H54 (cell line): ENCODE measurements around the gene KCNMB2.

Experiments used
- DNase-seq: peaks from one replicate; pipeline ENCODE4 v3.0.0; 2011; ENCODE audit warnings: low spot score, mixed read lengths; ENCODE audit not compliant: insufficient read length
- FAIRE-seq: peaks from 3 replicates; lab custom pipeline; 2011; peaks lifted over from hg19 to GRCh38; lab: Jason Lieb, UNC
- POLR2A ChIP-seq: IDR thresholded peaks from 2 replicates; pipeline ENCODE4 v1.6.1; 2011; ENCODE audit warnings: low read depth, mild to moderate bottlenecking, low read length

The KCNMB2 gene

GRCh38 chr3:178623666-178624255 is 87.5 kb downstream of the KCNMB2 start:
- FAIRE-seq = no peak
- TF ChIP-seq POLR2A = no peak
- no peak for DNase-seq

DNA sequence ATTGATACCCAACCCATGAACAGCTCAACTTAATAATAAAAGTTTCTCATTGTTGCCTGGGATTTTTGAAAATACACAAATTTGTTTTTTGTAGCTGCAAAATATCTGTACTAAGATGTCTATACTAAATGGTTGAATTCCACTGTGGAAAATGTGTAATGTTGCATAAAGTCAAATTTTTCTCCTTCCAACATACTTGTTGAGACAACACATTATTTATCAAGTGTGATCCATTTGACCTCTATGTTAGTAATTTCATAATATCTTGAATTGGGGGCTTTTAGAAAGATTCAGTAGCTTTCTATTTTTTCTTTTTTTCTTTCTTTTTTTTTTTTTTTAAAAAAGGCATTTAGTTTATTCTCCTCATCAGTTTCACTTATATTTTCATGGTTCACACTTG is 88.0 kb downstream of the KCNMB2 start:
- DNase-seq (no peak), FAIRE-seq (no peak)
- no peak for TF ChIP-seq POLR2A

GRCh38 chr3:178625053-178625600 is 88.9 kb downstream of the KCNMB2 start:
- TF ChIP-seq POLR2A = no peak
- no peak for FAIRE-seq
- DNase-seq = no peak

DNA sequence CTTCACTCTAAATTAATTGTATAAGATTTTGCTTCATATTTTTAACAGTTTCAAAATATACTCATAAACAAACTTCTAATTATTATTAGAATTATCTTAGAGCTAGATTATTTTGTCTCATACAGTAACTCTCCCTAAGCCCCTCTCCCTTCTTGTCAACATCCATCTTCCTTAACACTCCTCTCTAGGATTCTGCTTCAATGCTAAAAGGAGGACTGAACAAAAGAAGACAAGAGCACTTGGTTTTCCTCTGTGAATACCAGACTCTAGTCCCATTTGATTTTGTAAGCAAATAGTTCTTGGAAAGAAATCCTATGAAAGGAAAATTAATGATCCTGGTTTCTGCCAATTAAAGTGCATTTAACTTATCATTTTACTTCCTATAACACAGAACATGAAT is 91.8 kb downstream of the KCNMB2 start:
- TF ChIP-seq POLR2A = no peak
- DNase-seq = no peak
- no peak for FAIRE-seq

DNA sequence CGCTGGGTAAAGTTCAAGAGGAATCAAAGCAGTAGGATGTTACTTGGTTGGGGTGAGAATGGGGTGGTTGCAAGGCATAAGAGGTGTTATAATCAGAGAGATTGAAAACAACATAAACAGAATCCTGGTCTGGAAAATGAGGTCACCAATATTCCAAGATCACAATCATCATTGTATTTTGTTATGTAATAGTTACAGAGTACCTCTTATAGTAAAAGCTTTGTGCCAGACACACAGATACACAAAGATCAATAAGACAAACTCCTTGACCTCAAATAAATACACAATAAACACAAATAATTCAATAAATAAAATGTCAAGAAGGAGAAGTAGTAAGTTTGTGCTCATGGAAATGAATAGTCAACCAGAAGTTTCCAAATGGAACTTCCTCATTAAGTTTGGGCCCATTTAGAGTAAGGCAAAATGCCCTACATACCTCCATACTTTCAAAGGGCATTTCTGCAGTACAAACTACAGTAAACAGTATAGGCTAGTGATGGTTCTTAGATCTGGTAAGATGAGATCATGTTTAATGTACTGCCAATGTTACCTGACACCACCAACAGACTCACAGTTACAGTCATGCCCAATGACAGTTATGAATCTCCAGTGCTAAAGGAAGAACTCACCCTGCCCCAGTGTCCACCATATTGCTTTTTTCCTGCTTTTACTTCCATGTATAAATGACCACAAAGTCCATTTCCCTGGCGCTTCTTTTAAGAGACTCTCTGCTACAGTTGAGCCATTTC is 93.4 kb downstream of the KCNMB2 start:
- TF ChIP-seq POLR2A = no peak
- no peak for FAIRE-seq
- no peak for DNase-seq

- DNase-seq (no peak), FAIRE-seq (no peak)
- TF ChIP-seq POLR2A = no peak
Measured at GRCh38 chr3:178631950-178632349, 95.7 kb downstream of the KCNMB2 start.

GRCh38 chr3:178634975-178635374 is 98.7 kb downstream of the KCNMB2 start:
- no peak for TF ChIP-seq POLR2A
- DNase-seq (no peak), FAIRE-seq (no peak)

DNA sequence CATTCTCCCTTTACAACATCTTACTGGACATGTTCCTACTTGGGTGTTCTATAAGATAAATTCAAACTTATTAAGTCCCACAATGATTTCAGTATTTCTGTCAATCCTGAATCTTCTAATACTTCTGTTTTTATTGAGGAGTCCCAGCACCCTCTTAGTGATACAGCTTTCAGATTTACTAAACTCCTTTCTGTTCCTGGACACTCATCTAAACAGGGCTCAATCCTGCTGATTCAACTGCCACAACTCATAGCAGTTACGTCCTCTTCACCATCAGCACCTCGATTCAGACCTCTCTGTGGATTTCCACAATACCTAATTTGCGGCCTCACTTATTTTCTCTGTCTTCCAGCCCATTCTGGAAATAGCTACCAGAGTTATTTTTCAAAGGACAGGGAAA is 101.6 kb downstream of the KCNMB2 start:
- no peak for DNase-seq
- FAIRE-seq = no peak
- TF ChIP-seq POLR2A = no peak

DNA sequence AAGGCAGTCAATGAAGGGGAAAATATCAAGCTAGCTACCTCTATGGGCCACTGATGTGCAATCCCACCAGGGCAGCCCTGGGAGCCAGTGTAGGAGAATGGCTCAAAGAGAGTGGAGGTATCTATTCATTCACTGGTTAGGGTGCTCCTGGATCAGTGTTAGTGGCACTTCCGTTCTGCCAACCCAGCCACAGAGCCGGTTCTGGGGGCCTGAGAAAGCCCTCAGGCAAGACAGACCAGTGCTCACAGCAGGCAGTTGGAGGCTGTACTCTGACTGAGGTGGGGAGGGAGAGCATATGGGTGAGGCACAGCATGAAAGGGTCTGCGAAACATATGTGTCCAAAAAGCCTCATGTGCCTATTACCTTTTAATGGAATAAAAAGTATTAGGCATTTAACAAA is 109.3 kb downstream of the KCNMB2 start:
- DNase-seq = no peak
- no peak for FAIRE-seq
- TF ChIP-seq POLR2A = no peak

DNA sequence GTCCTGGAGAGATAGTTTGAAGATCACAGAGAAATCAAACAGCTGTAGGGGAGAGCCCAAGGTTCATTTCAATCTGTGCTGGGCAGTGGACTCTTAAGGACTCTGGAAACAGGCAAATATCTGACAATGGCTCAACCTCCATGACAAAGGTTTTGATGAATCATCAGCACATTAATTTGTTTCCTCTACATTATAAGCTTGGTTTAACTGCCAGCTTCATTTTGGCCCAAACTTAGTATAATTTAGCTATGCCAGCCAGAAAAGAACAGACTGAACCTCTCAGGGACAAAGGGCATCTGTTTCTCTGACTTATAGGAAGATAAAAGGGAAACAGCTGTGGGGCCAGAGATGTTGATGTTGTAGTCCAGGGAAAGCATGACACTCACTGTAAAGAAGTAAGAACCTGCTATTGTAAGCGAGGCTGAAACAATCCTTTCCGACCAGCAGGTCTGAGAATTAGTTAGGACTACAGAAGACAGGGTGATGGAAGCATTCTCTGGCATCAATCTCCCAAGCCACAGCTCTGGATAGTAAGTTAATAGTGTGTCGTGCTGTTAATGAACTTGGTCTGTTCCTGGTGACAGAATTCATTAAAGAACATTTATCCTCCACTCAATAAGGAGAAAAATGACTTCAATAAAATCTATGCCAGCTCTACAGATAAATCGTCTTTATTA is 110.1 kb downstream of the KCNMB2 start:
- DNase-seq = no peak
- TF ChIP-seq POLR2A = no peak
- FAIRE-seq = no peak

DNA sequence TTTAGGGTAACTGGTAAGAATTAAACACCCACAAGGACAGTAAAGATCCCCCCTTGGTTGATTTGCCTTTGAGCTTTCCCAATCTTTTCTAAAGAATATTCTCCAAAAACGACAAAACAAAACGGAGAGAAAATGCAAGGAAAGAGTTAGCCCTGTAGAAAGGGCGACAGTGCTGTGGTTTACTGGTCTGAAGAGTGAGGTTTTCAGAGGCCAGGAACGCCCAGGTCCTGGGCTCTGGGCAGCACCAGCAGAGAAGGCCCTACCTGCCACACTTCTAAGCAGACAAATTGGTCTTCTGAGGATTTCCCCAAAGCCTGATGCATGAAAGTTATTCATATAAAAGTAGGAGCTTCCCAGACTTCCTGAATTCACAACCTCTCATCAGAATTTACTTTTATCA is 119.3 kb downstream of the KCNMB2 start:
- TF ChIP-seq POLR2A = no peak
- FAIRE-seq (no peak), DNase-seq (no peak)

- TF ChIP-seq POLR2A = no peak
- DNase-seq (no peak), FAIRE-seq (no peak)
Measured at GRCh38 chr3:178658694-178659325, 122.6 kb downstream of the KCNMB2 start.

DNA sequence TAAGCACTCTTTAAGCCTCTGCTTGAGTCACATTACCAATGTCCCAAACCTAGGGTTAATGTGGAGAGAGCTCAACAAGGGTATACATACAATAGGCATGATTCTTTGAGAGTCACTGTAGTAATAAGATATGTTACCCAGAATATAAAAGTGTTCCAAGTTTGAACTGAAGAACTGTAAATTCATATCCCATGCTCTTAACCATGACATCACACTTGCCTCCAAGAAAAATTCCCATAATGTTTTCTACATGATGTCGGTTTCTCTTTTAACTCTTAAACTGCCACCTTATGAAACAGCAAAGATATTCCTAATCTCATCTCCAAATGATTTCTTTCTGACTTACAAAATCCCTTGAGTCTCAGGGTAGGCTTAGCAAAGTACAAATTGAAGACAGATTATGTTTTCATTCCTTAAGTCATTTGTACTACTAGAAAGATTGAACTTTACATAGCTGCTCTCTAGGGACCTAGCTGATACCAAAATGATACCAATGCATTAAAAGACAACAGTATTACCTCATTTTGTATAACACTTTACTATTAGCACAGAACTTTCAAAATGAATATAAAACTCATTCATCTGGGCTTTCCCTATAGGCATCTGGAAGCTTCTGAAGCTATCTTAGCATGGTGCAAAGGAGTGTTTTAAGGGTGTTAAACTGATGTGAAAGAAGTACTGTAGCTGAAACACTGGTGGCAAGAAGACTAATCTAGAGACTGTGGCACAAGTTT is 127.1 kb downstream of the KCNMB2 start:
- no peak for FAIRE-seq

More for the DNA sequence above, 127.1 kb downstream of the KCNMB2 start:
- TF ChIP-seq POLR2A = no peak
- DNase-seq = no peak
